Mesenchymal stem cell (in vitro differentiated cells and primary cell): Measurements from ENCODE around the gene VHLL.

Source experiments
- DNase-seq: peaks from one replicate; pipeline ENCODE4 v3.0.0-alpha.2; 2013
- H2AFZ ChIP-seq: one replicate; pipeline ENCODE4 v1.6.1; 2013; ENCODE audit warnings: low read depth, mild to moderate bottlenecking, control low read depth, inconsistent platforms, low read length, moderate library complexity
- H2AK5ac ChIP-seq: 2 replicates; pipeline ENCODE4 v1.6.1; 2013; ENCODE audit warnings: low read length, moderate library complexity, mild to moderate bottlenecking, inconsistent platforms; ENCODE audit not compliant: severe bottlenecking
- H2BK120ac ChIP-seq: one replicate; pipeline ENCODE4 v1.6.1; 2013; ENCODE audit warnings: low read depth, mild to moderate bottlenecking, inconsistent platforms, low read length, moderate library complexity
- H2BK12ac ChIP-seq, 2 experiments: one replicate each; pipeline ENCODE4 v1.6.1; 2013; ENCODE audit warnings: inconsistent platforms in 2 of 2, low read length in 2 of 2, mild to moderate bottlenecking in 2 of 2, moderate library complexity in 2 of 2, control low read depth in 1 of 2
- H2BK15ac ChIP-seq: one replicate; pipeline ENCODE4 v1.6.1; 2013; ENCODE audit warnings: mild to moderate bottlenecking, low read depth, inconsistent platforms; ENCODE audit not compliant: poor library complexity, severe bottlenecking
- H2BK5ac ChIP-seq: 2 replicates; pipeline ENCODE4 v1.6.1; 2013; ENCODE audit warnings: low read depth, mild to moderate bottlenecking, low read length, control low read depth, inconsistent platforms; ENCODE audit not compliant: poor library complexity, severe bottlenecking
- H3K14ac ChIP-seq, 2 experiments: one replicate each; pipeline ENCODE4 v1.6.1; 2013; ENCODE audit warnings: inconsistent platforms in 2 of 2, low read length in 2 of 2, control low read depth in 1 of 2, mild to moderate bottlenecking in 1 of 2, moderate library complexity in 1 of 2
- H3K18ac ChIP-seq, 2 experiments: one replicate each; pipeline ENCODE4 v1.6.1; 2013; ENCODE audit warnings: inconsistent platforms in 2 of 2, low read length in 2 of 2, control low read depth in 1 of 2, low read depth in 1 of 2, mild to moderate bottlenecking in 1 of 2
- H3K23ac ChIP-seq, 2 experiments: one replicate each; pipeline ENCODE4 v1.6.1; 2013; ENCODE audit warnings: inconsistent platforms in 2 of 2, low read length in 2 of 2, mild to moderate bottlenecking in 2 of 2, moderate library complexity in 2 of 2, control low read depth in 1 of 2
- H3K27ac ChIP-seq: 2 replicates; pipeline ENCODE4 v1.5.1; 2013; ENCODE audit warnings: mild to moderate bottlenecking, moderate library complexity, low read length, control low read depth, inconsistent platforms; ENCODE audit not compliant: poor library complexity, severe bottlenecking
- H3K27me3 ChIP-seq, 2 experiments: 2 replicates each; pipeline versions ENCODE4 v1.6.1 to v1.7.0; 2013; ENCODE audit warnings: low read length in 2 of 2, mild to moderate bottlenecking in 2 of 2, moderate library complexity in 2 of 2, control low read depth in 1 of 2, inconsistent platforms in 1 of 2; ENCODE audit not compliant: control insufficient read depth in 1 of 2, insufficient read depth in 1 of 2
- H3K36me3 ChIP-seq, 2 experiments: 2 replicates each; pipeline versions ENCODE4 v1.6.1 to v1.7.0; 2013; ENCODE audit warnings: low read length in 2 of 2, control low read depth in 1 of 2, inconsistent platforms in 1 of 2, low read depth in 1 of 2, mild to moderate bottlenecking in 1 of 2; ENCODE audit not compliant: insufficient read depth in 2 of 2, control insufficient read depth in 1 of 2
- H3K4ac ChIP-seq, 2 experiments: one replicate each; pipeline ENCODE4 v1.6.1; 2013; ENCODE audit warnings: inconsistent platforms in 2 of 2, low read length in 2 of 2, mild to moderate bottlenecking in 2 of 2, moderate library complexity in 2 of 2, control low read depth in 1 of 2, low read depth in 1 of 2
- H3K4me1 ChIP-seq: 2 replicates; pipeline ENCODE4 v1.6.1; 2013; ENCODE audit warnings: low read depth, low read length, control low read depth; ENCODE audit not compliant: control insufficient read depth, insufficient read depth
- H3K4me2 ChIP-seq: 2 replicates; pipeline ENCODE4 v1.6.1; 2013; ENCODE audit warnings: low read length, mild to moderate bottlenecking, inconsistent platforms; ENCODE audit not compliant: poor library complexity, severe bottlenecking
- H3K4me3 ChIP-seq, 2 experiments: 2 replicates each; pipeline versions ENCODE4 v1.5.1 to v1.7.0; 2013; ENCODE audit warnings: low read length in 2 of 2, mild to moderate bottlenecking in 2 of 2, control low read depth in 1 of 2, low read depth in 1 of 2; ENCODE audit not compliant: insufficient read depth in 1 of 2
- H3K79me1 ChIP-seq: replicated peaks from 2 replicates; pipeline ENCODE4 v1.6.1; 2013; ENCODE audit warnings: mild to moderate bottlenecking, control low read depth, low read length, inconsistent platforms; ENCODE audit not compliant: poor library complexity, severe bottlenecking
- H3K9ac ChIP-seq: 2 replicates; pipeline ENCODE4 v1.7.0; 2013; ENCODE audit warnings: mild to moderate bottlenecking, low read length, moderate library complexity
- H3K9me3 ChIP-seq: 2 replicates; pipeline ENCODE4 v1.7.0; 2013; ENCODE audit warnings: mild to moderate bottlenecking, low read length; ENCODE audit not compliant: control insufficient read depth
- H4K8ac ChIP-seq: one replicate; pipeline ENCODE4 v1.6.1; 2013; ENCODE audit warnings: inconsistent platforms, mild to moderate bottlenecking, low read length, moderate library complexity
- H4K91ac ChIP-seq: one replicate; pipeline ENCODE4 v1.6.1; 2013; ENCODE audit warnings: mild to moderate bottlenecking, low read length, inconsistent platforms
- WGBS: methylation state at CpG from one replicate; pipeline ENCODE4 v1.1.7; 2013; ENCODE audit warnings: mixed read lengths; 5-methylcytosine and 5-hydroxymethylcytosine counted together

The VHLL gene

DNA sequence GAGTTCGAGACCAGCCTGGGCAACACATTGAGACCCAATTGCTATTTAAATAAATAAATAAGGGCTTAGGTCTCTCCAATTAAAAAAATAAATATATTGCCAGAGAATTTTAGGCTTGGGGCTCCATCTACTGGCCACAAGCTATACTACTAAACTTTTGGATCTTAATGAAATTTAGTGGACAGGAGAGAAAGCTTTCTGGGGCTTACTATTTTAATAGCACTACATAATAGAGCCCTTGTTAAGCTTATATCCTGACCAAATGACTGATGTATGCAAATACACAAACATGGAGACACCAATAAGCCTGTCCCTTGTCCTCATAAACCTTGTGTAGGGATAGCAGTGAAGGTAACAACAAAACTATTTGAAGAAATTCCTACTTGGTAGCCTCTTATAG lies 20.6 kb upstream of the VHLL start:
- H3K4me3 ChIP-seq: no peak overlapping the region
- no peak overlapping the region for H3K4me2 ChIP-seq
- no peak overlapping the region for H4K91ac ChIP-seq
- H3K4ac ChIP-seq: no peak overlapping the region
- H2AFZ ChIP-seq: no peak overlapping the region
- no peak overlapping the region for H4K8ac ChIP-seq
- H3K27ac ChIP-seq: no peak overlapping the region
- DNase-seq: peak; percentile 60
- no peak overlapping the region for H2AK5ac ChIP-seq
- H2BK120ac ChIP-seq: no peak overlapping the region
- peaks cover 16% of the 10 kb centered on the region for H3K79me1 ChIP-seq
- H3K27me3 ChIP-seq: no peaks in the 10 kb centered on the region
- WGBS: no CpG with 5 or more reads among the region's 1 CpG
- no peak overlapping the region for H2BK5ac ChIP-seq
- no peak overlapping the region for H3K18ac ChIP-seq
- H3K4me1 ChIP-seq: no peaks in the 10 kb centered on the region
- H2BK15ac ChIP-seq: no peak overlapping the region
- no peak overlapping the region for H3K14ac ChIP-seq
- H3K9ac ChIP-seq: no peak overlapping the region
- H3K23ac ChIP-seq: no peak overlapping the region
- no peaks in the 10 kb centered on the region for H3K9me3 ChIP-seq
- no peak overlapping the region for H2BK12ac ChIP-seq
- H3K36me3 ChIP-seq: peaks cover 72 to 89% of the 10 kb centered on the region in 2 experiments

GRCh38 chr1:156316909-156317308 lies 17.8 kb upstream of the VHLL start:
- 96% methylated on average over 6 of the region's 7 CpGs for WGBS
- Histone ChIP-seq H2BK15ac (no peak overlapping the region), H3K4me1 (no peaks in the 10 kb centered on the region), H3K4me3 (no peak overlapping the region), H3K9me3 (no peaks in the 10 kb centered on the region), H2AK5ac (no peak overlapping the region), H2AFZ (no peak overlapping the region), H3K27ac (no peak overlapping the region), H3K79me1 (peaks cover 19% of the 10 kb centered on the region), H4K91ac (no peak overlapping the region), H2BK5ac (no peak overlapping the region), H3K4ac (no peak overlapping the region), H3K23ac (no peak overlapping the region), H3K27me3 (no peaks in the 10 kb centered on the region), H3K36me3 (peaks cover 59 to 94% of the 10 kb centered on the region in 2 experiments), H3K9ac (no peak overlapping the region), H3K4me2 (no peak overlapping the region), H3K18ac (no peak overlapping the region), H2BK12ac (no peak overlapping the region), H4K8ac (no peak overlapping the region), H3K14ac (no peak overlapping the region), H2BK120ac (no peak overlapping the region)
- DNase-seq: no peak

DNA sequence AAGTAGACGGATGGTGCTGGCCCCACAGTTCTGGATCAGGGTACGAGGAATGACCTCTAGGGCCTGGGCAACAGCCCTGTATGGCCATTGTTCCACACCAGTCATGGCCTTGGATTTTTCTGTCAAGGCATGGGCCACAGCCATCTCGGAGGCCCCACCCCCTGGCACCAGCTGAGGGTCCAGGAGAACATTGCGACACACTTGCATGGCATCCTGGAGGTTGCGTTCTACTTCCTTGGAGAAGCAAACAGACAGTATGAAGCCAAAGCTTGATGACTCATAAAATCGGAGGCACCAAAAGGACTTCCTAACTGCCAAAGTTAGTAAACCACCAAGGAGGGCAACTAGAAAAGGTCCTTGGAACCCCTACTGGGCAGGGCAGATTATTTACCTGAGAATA lies 11.9 kb upstream of the VHLL start:
- H2AK5ac ChIP-seq: no peak overlapping the region
- H2BK5ac ChIP-seq: no peak overlapping the region
- H3K9ac ChIP-seq: peak overlapping the region; percentile 14
- H2BK120ac ChIP-seq: no peak overlapping the region
- no peak overlapping the region for H3K14ac ChIP-seq
- H4K91ac ChIP-seq: no peak overlapping the region
- DNase-seq: peak; percentile 16
- no peak overlapping the region for H3K27ac ChIP-seq
- H3K4me1 ChIP-seq: peaks cover 2% of the 10 kb centered on the region
- 93% methylated on average over 6 of the region's 6 CpGs for WGBS
- peaks cover 57 to 95% of the 10 kb centered on the region in 2 experiments for H3K36me3 ChIP-seq
- no peak overlapping the region for H3K18ac ChIP-seq
- H3K4ac ChIP-seq: no peak overlapping the region
- no peak overlapping the region for H2BK15ac ChIP-seq
- no peak overlapping the region for H3K23ac ChIP-seq
- H3K4me3 ChIP-seq: no peak overlapping the region
- H2AFZ ChIP-seq: no peak overlapping the region
- no peak overlapping the region for H4K8ac ChIP-seq
- H3K9me3 ChIP-seq: no peaks in the 10 kb centered on the region
- H2BK12ac ChIP-seq: no peak overlapping the region
- H3K79me1 ChIP-seq: peaks cover 14% of the 10 kb centered on the region
- H3K27me3 ChIP-seq: no peaks in the 10 kb centered on the region
- H3K4me2 ChIP-seq: no peak overlapping the region

GRCh38 chr1:156308078-156308477 lies 9.0 kb upstream of the VHLL start:
- H3K23ac ChIP-seq: no peak overlapping the region
- no peak overlapping the region for H2BK120ac ChIP-seq
- H3K36me3 ChIP-seq: peaks cover 52 to 85% of the 10 kb centered on the region in 2 experiments
- no peak overlapping the region for H3K18ac ChIP-seq
- H2AK5ac ChIP-seq: no peak overlapping the region
- no peak overlapping the region for H4K91ac ChIP-seq
- H3K9me3 ChIP-seq: no peaks in the 10 kb centered on the region
- H4K8ac ChIP-seq: no peak overlapping the region
- H3K27ac ChIP-seq: no peak overlapping the region
- H3K4ac ChIP-seq: no peak overlapping the region
- no peak overlapping the region for H3K4me2 ChIP-seq
- peaks cover 12% of the 10 kb centered on the region for H3K79me1 ChIP-seq
- H2BK12ac ChIP-seq: no peak overlapping the region
- no peaks in the 10 kb centered on the region for H3K27me3 ChIP-seq
- H3K14ac ChIP-seq: no peak overlapping the region
- H3K9ac ChIP-seq: no peak overlapping the region
- H2BK15ac ChIP-seq: no peak overlapping the region
- no peak overlapping the region for H2AFZ ChIP-seq
- no peak overlapping the region for H2BK5ac ChIP-seq
- no peak overlapping the region for H3K4me3 ChIP-seq
- peak; percentile 69 for DNase-seq
- peaks cover 2% of the 10 kb centered on the region for H3K4me1 ChIP-seq
